GM23338 (cell line): ENCODE results near the gene SETBP1. TPM values are rescaled to one million over a fixed set of nuclear protein-coding genes. Genes with fewer than 3 reads are reported as not detected.

Source experiments
- ATAC-seq: fragments of 200-7000 bp; cut with Tn5 transposase; 3 replicates; pipeline ENCODE4 v1.9.1; 2020
- DNase-seq: peaks from one replicate; pipeline ENCODE4 v3.0.0-alpha.2; 2015; ENCODE audit warnings: low spot score
- H2AFZ ChIP-seq: fragments of 200-600 bp; sonication (generic); 2 replicates; pipeline ENCODE4 v1.8.0; 2016; ENCODE audit warnings: antibody characterized with exemption, mild to moderate bottlenecking, moderate library complexity
- H3F3A ChIP-seq: fragments of 200-600 bp; sonication (generic); replicated peaks from 2 replicates; pipeline ENCODE4 v1.8.0; 2017; ENCODE audit warnings: antibody characterized with exemption, mixed run types, low read depth
- H3K27ac ChIP-seq: fragments of 200-600 bp; sonication (generic); 2 replicates; pipeline ENCODE4 v1.6.1; 2016; ENCODE audit warnings: low read depth
- H3K27me3 ChIP-seq: fragments of 200-600 bp; sonication (generic); 2 replicates; pipeline ENCODE4 v1.8.0; 2016; ENCODE audit warnings: mild to moderate bottlenecking, mixed run types, moderate library complexity; ENCODE audit not compliant: insufficient read depth
- H3K36me3 ChIP-seq: fragments of 200-600 bp; sonication (generic); 2 replicates; pipeline ENCODE4 v1.8.0; 2016; ENCODE audit warnings: mild to moderate bottlenecking; ENCODE audit not compliant: insufficient read depth
- H3K4me1 ChIP-seq: fragments of 200-600 bp; sonication (generic); 2 replicates; pipeline ENCODE4 v1.8.0; 2016; ENCODE audit warnings: mild to moderate bottlenecking, moderate library complexity; ENCODE audit not compliant: insufficient read depth
- H3K4me2 ChIP-seq: fragments of 200-600 bp; sonication (generic); 2 replicates; pipeline ENCODE4 v1.7.1; 2017; ENCODE audit warnings: mixed run types
- H3K4me3 ChIP-seq: fragments of 200-600 bp; sonication (generic); 2 replicates; pipeline ENCODE4 v1.6.1; 2016; ENCODE audit warnings: mixed run types
- H3K79me2 ChIP-seq: fragments of 200-600 bp; sonication (generic); replicated peaks from 2 replicates; pipeline ENCODE4 v1.8.0; 2017; ENCODE audit warnings: mild to moderate bottlenecking; ENCODE audit not compliant: insufficient read depth
- H3K9me2 ChIP-seq: fragments of 200-600 bp; sonication (generic); 2 replicates; pipeline ENCODE4 v1.8.0; 2017; ENCODE audit not compliant: insufficient read depth
- H4K20me1 ChIP-seq: fragments of 200-600 bp; sonication (generic); replicated peaks from 2 replicates; pipeline ENCODE4 v1.8.0; 2017; ENCODE audit warnings: mild to moderate bottlenecking; ENCODE audit not compliant: insufficient read depth
- H3K27ac Mint-ChIP-seq: 2 replicates; pipeline ENCODE4 v1.8.0; 2020; ENCODE audit warnings: inconsistent platforms, mild to moderate bottlenecking, moderate library complexity, mixed read lengths
- H3K27me3 Mint-ChIP-seq: 3 replicates; pipeline ENCODE4 v1.8.0; 2022; ENCODE audit warnings: low read depth, mild to moderate bottlenecking, moderate library complexity, mixed read lengths, inconsistent platforms; ENCODE audit not compliant: insufficient read depth, poor library complexity
- H3K36me3 Mint-ChIP-seq: 3 replicates; pipeline ENCODE4 v1.8.0; 2021; ENCODE audit warnings: low read depth, mild to moderate bottlenecking, inconsistent platforms, moderate library complexity, mixed read lengths
- H3K4me1 Mint-ChIP-seq: 3 replicates; pipeline ENCODE4 v1.8.0; 2020; ENCODE audit warnings: mild to moderate bottlenecking, inconsistent platforms, mixed read lengths
- H3K4me3 Mint-ChIP-seq: 3 replicates; pipeline ENCODE4 v1.8.0; 2021; ENCODE audit warnings: moderate library complexity, mild to moderate bottlenecking, inconsistent platforms, mixed read lengths
- H3K9me3 Mint-ChIP-seq: 3 replicates; pipeline ENCODE4 v1.8.0; 2020; ENCODE audit warnings: moderate library complexity, mild to moderate bottlenecking, inconsistent platforms, mixed read lengths
- CREB1 ChIP-seq: fragments of 250-450 bp; sonication (Bioruptor Pico); IDR thresholded peaks from 2 replicates; pipeline ENCODE4 v1.5.0; 2020; ENCODE audit warnings: low read depth, mild to moderate bottlenecking, moderate library complexity
- ETS1 ChIP-seq: IDR thresholded peaks from 2 replicates; pipeline ENCODE4 v1.6.1; 2016; ENCODE audit warnings: antibody characterized with exemption
- EZH2 ChIP-seq: fragments of 200-600 bp; sonication (generic); IDR thresholded peaks from one replicate; pipeline ENCODE4 v1.8.0; 2017; ENCODE audit warnings: antibody characterized with exemption, mild to moderate bottlenecking, low read depth; ENCODE audit not compliant: unreplicated experiment
- EZH2phosphoT487 ChIP-seq: fragments of 200-600 bp; sonication (generic); IDR thresholded peaks from one replicate; pipeline ENCODE4 v1.8.1; 2018; ENCODE audit warnings: antibody characterized with exemption; ENCODE audit not compliant: unreplicated experiment
- JUNB ChIP-seq: IDR thresholded peaks from one replicate; pipeline ENCODE4 v1.6.1; 2016; ENCODE audit warnings: antibody characterized with exemption; ENCODE audit not compliant: unreplicated experiment
- NANOG ChIP-seq: IDR thresholded peaks from 2 replicates; pipeline ENCODE4 v1.6.1; 2016; ENCODE audit warnings: antibody characterized with exemption, borderline replicate concordance
- POLR2AphosphoS5 ChIP-seq: IDR thresholded peaks from 2 replicates; pipeline ENCODE4 v1.6.1; 2016; ENCODE audit warnings: antibody characterized with exemption, low read depth
- REST ChIP-seq: IDR thresholded peaks from one replicate; pipeline ENCODE4 v1.6.1; 2018; ENCODE audit warnings: antibody characterized with exemption; ENCODE audit not compliant: unreplicated experiment
- STAT1 ChIP-seq: IDR thresholded peaks from one replicate; pipeline ENCODE4 v1.6.1; 2016; ENCODE audit warnings: antibody characterized with exemption; ENCODE audit not compliant: unreplicated experiment
- ZNF331 ChIP-seq: fragments of 250-450 bp; sonication (Bioruptor Pico); IDR thresholded peaks from 2 replicates; pipeline ENCODE4 v1.5.0; 2020; ENCODE audit warnings: low read depth, mild to moderate bottlenecking, moderate library complexity
- polyA plus RNA-seq: library from polyadenylated mRNA; unstranded; fragments of >200 nt; fragmentation: Nextera tagmentation; extraction: Ambion mirVana; gene quantifications from 2 replicates; pipeline ENCODE4 v1.2.1, GENCODE V29; 2016
- total RNA-seq: library from RNA; depleted of rRNA; stranded (reverse); fragments of >200 nt; shearing (Covaris generic); gene quantifications from 2 replicates; pipeline ENCODE4 v1.2.3, GENCODE V29; 2014
- TF ChIP-seq, protein P1 (sequence below), 2 experiments: fragments of 200-600 bp in 1 of 2; sonication (generic) in 1 of 2; conservative IDR thresholded peaks; 2 replicates each; pipeline versions ENCODE4 v1.5.1 to v1.6.1; 2016 to 2017; ENCODE audit warnings: antibody characterized with exemption in 2 of 2, low read depth in 2 of 2, mild to moderate bottlenecking in 2 of 2, moderate library complexity in 1 of 2
- TF ChIP-seq, protein P2 (sequence below): fragments of 250-450 bp; sonication (Bioruptor Pico); IDR thresholded peaks from 2 replicates; pipeline ENCODE4 v1.5.0; 2020; ENCODE audit warnings: mild to moderate bottlenecking, moderate library complexity

Gene SETBP1
- total and polyA plus RNA-seq, 2 experiments from 2014 or later, result 1.6 to 5.5 TPM

GRCh38 chr18:44848644-44849335, 168.1 kb downstream of the SETBP1 start:
- peaks cover 22% of the 10 kb centered on the region for H3K4me1 Mint-ChIP-seq
- no peak for DNase-seq
- no peak overlapping the region for H3K4me2 ChIP-seq
- H3K79me2 ChIP-seq, result no peaks in the 10 kb centered on the region
- H3K4me1 ChIP-seq, result peaks cover 18% of the 10 kb centered on the region; the same call in 1 of the 2 replicates
- H2AFZ ChIP-seq, result no peak overlapping the region
- no peak overlapping the region for H3K27ac Mint-ChIP-seq
- H3K9me3 Mint-ChIP-seq, result no peaks in the 10 kb centered on the region
- no peak overlapping the region for H3K27ac ChIP-seq
- peaks cover 7% of the 10 kb centered on the region; the same call in 1 of the 2 replicates for H3K9me2 ChIP-seq
- H3K27me3 Mint-ChIP-seq, result peaks cover 4% of the 10 kb centered on the region
- no peaks in the 10 kb centered on the region for H3K36me3 ChIP-seq
- H3K36me3 Mint-ChIP-seq, result 0 out of 3 replicates have a peak, but pooled peaks cover 5% of the 10 kb centered on the region
- no peaks in the 10 kb centered on the region for H3F3A ChIP-seq
- ATAC-seq, result no peak
- no peaks in the 10 kb centered on the region for H3K27me3 ChIP-seq
- H3K4me3 Mint-ChIP-seq, result no peak overlapping the region
- no peak overlapping the region for H3K4me3 ChIP-seq
- TF ChIP-seq, protein P1, sequence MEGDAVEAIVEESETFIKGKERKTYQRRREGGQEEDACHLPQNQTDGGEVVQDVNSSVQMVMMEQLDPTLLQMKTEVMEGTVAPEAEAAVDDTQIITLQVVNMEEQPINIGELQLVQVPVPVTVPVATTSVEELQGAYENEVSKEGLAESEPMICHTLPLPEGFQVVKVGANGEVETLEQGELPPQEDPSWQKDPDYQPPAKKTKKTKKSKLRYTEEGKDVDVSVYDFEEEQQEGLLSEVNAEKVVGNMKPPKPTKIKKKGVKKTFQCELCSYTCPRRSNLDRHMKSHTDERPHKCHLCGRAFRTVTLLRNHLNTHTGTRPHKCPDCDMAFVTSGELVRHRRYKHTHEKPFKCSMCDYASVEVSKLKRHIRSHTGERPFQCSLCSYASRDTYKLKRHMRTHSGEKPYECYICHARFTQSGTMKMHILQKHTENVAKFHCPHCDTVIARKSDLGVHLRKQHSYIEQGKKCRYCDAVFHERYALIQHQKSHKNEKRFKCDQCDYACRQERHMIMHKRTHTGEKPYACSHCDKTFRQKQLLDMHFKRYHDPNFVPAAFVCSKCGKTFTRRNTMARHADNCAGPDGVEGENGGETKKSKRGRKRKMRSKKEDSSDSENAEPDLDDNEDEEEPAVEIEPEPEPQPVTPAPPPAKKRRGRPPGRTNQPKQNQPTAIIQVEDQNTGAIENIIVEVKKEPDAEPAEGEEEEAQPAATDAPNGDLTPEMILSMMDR (conservative IDR thresholded peaks at IDR 0.05; ENCODE audit: low read depth in 2 of 2), result no peak
- TF ChIP-seq EZH2 (no peak), EZH2phosphoT487 (no peak), REST (no peak), CREB1 (no peak), ETS1 (no peak), STAT1 (no peak), ZNF331 (CRISPR knock-in tag) (no peak), POLR2AphosphoS5 (no peak), JUNB (no peak), NANOG (no peak)
- TF ChIP-seq, protein P2, sequence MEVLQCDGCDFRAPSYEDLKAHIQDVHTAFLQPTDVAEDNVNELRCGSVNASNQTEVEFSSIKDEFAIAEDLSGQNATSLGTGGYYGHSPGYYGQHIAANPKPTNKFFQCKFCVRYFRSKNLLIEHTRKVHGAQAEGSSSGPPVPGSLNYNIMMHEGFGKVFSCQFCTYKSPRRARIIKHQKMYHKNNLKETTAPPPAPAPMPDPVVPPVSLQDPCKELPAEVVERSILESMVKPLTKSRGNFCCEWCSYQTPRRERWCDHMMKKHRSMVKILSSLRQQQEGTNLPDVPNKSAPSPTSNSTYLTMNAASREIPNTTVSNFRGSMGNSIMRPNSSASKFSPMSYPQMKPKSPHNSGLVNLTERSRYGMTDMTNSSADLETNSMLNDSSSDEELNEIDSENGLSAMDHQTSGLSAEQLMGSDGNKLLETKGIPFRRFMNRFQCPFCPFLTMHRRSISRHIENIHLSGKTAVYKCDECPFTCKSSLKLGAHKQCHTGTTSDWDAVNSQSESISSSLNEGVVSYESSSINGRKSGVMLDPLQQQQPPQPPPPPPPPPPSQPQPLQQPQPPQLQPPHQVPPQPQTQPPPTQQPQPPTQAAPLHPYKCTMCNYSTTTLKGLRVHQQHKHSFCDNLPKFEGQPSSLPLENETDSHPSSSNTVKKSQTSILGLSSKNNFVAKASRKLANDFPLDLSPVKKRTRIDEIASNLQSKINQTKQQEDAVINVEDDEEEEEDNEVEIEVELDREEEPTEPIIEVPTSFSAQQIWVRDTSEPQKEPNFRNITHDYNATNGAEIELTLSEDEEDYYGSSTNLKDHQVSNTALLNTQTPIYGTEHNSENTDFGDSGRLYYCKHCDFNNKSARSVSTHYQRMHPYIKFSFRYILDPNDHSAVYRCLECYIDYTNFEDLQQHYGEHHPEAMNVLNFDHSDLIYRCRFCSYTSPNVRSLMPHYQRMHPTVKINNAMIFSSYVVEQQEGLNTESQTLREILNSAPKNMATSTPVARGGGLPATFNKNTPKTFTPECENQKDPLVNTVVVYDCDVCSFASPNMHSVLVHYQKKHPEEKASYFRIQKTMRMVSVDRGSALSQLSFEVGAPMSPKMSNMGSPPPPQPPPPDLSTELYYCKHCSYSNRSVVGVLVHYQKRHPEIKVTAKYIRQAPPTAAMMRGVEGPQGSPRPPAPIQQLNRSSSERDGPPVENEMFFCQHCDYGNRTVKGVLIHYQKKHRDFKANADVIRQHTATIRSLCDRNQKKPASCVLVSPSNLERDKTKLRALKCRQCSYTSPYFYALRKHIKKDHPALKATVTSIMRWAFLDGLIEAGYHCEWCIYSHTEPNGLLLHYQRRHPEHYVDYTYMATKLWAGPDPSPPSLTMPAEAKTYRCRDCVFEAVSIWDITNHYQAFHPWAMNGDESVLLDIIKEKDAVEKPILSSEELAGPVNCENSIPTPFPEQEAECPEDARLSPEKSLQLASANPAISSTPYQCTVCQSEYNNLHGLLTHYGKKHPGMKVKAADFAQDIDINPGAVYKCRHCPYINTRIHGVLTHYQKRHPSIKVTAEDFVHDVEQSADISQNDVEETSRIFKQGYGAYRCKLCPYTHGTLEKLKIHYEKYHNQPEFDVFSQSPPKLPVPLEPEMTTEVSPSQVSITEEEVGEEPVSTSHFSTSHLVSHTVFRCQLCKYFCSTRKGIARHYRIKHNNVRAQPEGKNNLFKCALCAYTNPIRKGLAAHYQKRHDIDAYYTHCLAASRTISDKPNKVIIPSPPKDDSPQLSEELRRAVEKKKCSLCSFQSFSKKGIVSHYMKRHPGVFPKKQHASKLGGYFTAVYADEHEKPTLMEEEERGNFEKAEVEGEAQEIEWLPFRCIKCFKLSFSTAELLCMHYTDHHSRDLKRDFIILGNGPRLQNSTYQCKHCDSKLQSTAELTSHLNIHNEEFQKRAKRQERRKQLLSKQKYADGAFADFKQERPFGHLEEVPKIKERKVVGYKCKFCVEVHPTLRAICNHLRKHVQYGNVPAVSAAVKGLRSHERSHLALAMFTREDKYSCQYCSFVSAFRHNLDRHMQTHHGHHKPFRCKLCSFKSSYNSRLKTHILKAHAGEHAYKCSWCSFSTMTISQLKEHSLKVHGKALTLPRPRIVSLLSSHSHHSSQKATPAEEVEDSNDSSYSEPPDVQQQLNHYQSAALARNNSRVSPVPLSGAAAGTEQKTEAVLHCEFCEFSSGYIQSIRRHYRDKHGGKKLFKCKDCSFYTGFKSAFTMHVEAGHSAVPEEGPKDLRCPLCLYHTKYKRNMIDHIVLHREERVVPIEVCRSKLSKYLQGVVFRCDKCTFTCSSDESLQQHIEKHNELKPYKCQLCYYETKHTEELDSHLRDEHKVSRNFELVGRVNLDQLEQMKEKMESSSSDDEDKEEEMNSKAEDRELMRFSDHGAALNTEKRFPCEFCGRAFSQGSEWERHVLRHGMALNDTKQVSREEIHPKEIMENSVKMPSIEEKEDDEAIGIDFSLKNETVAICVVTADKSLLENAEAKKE, result no peak
- H4K20me1 ChIP-seq, result no peaks in the 10 kb centered on the region
